H9 (cell line): ENCODE data around the gene NKIRAS1. TPM values are rescaled to one million over a fixed set of nuclear protein-coding genes. Genes with fewer than 3 reads are reported as not detected.

Experiments used
- DNase-seq: peaks from one replicate; pipeline ENCODE4 v3.0.0-alpha.2; 2017
- H2AFZ ChIP-seq: one replicate; pipeline ENCODE4 v1.6.1; 2013; ENCODE audit warnings: mild to moderate bottlenecking, low read length, control low read depth, moderate library complexity
- H2AK5ac ChIP-seq: 2 replicates; pipeline ENCODE4 v1.6.1; 2013; ENCODE audit warnings: low read length, control low read depth, mixed read lengths; ENCODE audit not compliant: insufficient read length
- H2BK120ac ChIP-seq: one replicate; pipeline ENCODE4 v1.6.1; 2013; ENCODE audit warnings: low read depth, mild to moderate bottlenecking, low read length, control low read depth, inconsistent platforms; ENCODE audit not compliant: poor library complexity, severe bottlenecking
- H2BK12ac ChIP-seq: 2 replicates; pipeline ENCODE4 v1.6.1; 2013; ENCODE audit warnings: low read length, control low read depth, mixed read lengths, low read depth; ENCODE audit not compliant: insufficient read length
- H2BK15ac ChIP-seq: 2 replicates; pipeline ENCODE4 v1.6.1; 2013; ENCODE audit warnings: low read depth, low read length, control low read depth
- H2BK20ac ChIP-seq: one replicate; pipeline ENCODE4 v1.6.1; 2013; ENCODE audit warnings: low read depth, mild to moderate bottlenecking, low read length, control low read depth, inconsistent platforms; ENCODE audit not compliant: poor library complexity, severe bottlenecking
- H2BK5ac ChIP-seq: 2 replicates; pipeline ENCODE4 v1.6.1; 2013; ENCODE audit warnings: low read length, control low read depth, mixed read lengths; ENCODE audit not compliant: insufficient read length
- H3K14ac ChIP-seq: 2 replicates; pipeline ENCODE4 v1.6.1; 2013; ENCODE audit warnings: low read length, control low read depth; ENCODE audit not compliant: insufficient read depth
- H3K18ac ChIP-seq: 2 replicates; pipeline ENCODE4 v1.6.1; 2013; ENCODE audit warnings: low read depth, mild to moderate bottlenecking, mixed read lengths, low read length, control low read depth; ENCODE audit not compliant: insufficient read length
- H3K23ac ChIP-seq: 2 replicates; pipeline ENCODE4 v1.6.1; 2013; ENCODE audit warnings: low read length, control low read depth, mixed read lengths, low read depth; ENCODE audit not compliant: insufficient read length
- H3K23me2 ChIP-seq: 2 replicates; pipeline ENCODE4 v1.6.1; 2013; ENCODE audit warnings: low read depth, mild to moderate bottlenecking, mixed read lengths, low read length, control low read depth; ENCODE audit not compliant: insufficient read length, poor library complexity, severe bottlenecking
- H3K27ac ChIP-seq: 2 replicates; pipeline ENCODE4 v1.5.1; 2013; ENCODE audit warnings: low read length, control low read depth, mixed read lengths, low read depth; ENCODE audit not compliant: insufficient read length
- H3K27me3 ChIP-seq: 2 replicates; pipeline ENCODE4 v1.6.1; 2013; ENCODE audit warnings: low read length, control low read depth, inconsistent platforms; ENCODE audit not compliant: insufficient read depth
- H3K4ac ChIP-seq: 2 replicates; pipeline ENCODE4 v1.6.1; 2013; ENCODE audit warnings: low read depth, mild to moderate bottlenecking, control low read depth, inconsistent platforms, low read length, moderate library complexity
- H3K4me1 ChIP-seq: 2 replicates; pipeline ENCODE4 v1.6.1; 2013; ENCODE audit warnings: low read length, control low read depth, inconsistent platforms; ENCODE audit not compliant: insufficient read depth
- H3K4me2 ChIP-seq: 2 replicates; pipeline ENCODE4 v1.6.1; 2013; ENCODE audit warnings: low read length, control low read depth, mixed read lengths; ENCODE audit not compliant: insufficient read length, insufficient read depth
- H3K56ac ChIP-seq: 2 replicates; pipeline ENCODE4 v1.6.1; 2013; ENCODE audit warnings: low read depth, mild to moderate bottlenecking, mixed read lengths, low read length, control low read depth; ENCODE audit not compliant: insufficient read length
- H3K79me1 ChIP-seq: 2 replicates; pipeline ENCODE4 v1.6.1; 2013; ENCODE audit warnings: low read depth, mild to moderate bottlenecking, moderate library complexity, low read length, control low read depth, inconsistent platforms; ENCODE audit not compliant: insufficient read depth, poor library complexity, severe bottlenecking
- H3K79me2 ChIP-seq: 2 replicates; pipeline ENCODE4 v1.6.1; 2013; ENCODE audit warnings: low read length, control low read depth, inconsistent platforms; ENCODE audit not compliant: insufficient read depth
- H3K9ac ChIP-seq: 2 replicates; pipeline ENCODE4 v1.6.1; 2013; ENCODE audit warnings: low read length, control low read depth, mixed read lengths; ENCODE audit not compliant: insufficient read length; ENCODE audit errors: extremely low read depth
- H3K9me3 ChIP-seq: one replicate; pipeline ENCODE4 v1.6.1; 2013; ENCODE audit warnings: low read depth, low read length, inconsistent platforms; ENCODE audit not compliant: control insufficient read depth
- H3T11ph ChIP-seq: one replicate; pipeline ENCODE4 v1.6.1; 2013; ENCODE audit warnings: mild to moderate bottlenecking, low read length, control low read depth, inconsistent platforms
- H4K20me1 ChIP-seq: one replicate; pipeline ENCODE4 v1.6.1; 2013; ENCODE audit not compliant: control insufficient read depth, insufficient read length, insufficient read depth
- H4K5ac ChIP-seq: 2 replicates; pipeline ENCODE4 v1.6.1; 2013; ENCODE audit warnings: low read depth, mild to moderate bottlenecking, mixed read lengths, low read length, control low read depth; ENCODE audit not compliant: insufficient read length
- H4K8ac ChIP-seq: replicated peaks from 2 replicates; pipeline ENCODE4 v1.6.1; 2013; ENCODE audit warnings: low read length, control low read depth, mixed read lengths, low read depth; ENCODE audit not compliant: insufficient read length
- H4K91ac ChIP-seq: 2 replicates; pipeline ENCODE4 v1.6.1; 2013; ENCODE audit warnings: low read depth, mild to moderate bottlenecking, moderate library complexity, mixed read lengths, low read length, control low read depth; ENCODE audit not compliant: insufficient read length
- H3K27ac Mint-ChIP-seq, 3 experiments: 2 replicates in 2 of 3; 3 replicates in 1 of 3; pipeline ENCODE4 v1.8.0; 2020 to 2021; ENCODE audit warnings: mixed read lengths in 3 of 3, mild to moderate bottlenecking in 1 of 3, moderate library complexity in 1 of 3
- H3K27me3 Mint-ChIP-seq: 2 replicates; pipeline ENCODE4 v1.8.0; 2021; ENCODE audit warnings: low read depth, mild to moderate bottlenecking, moderate library complexity, mixed read lengths
- H3K36me3 Mint-ChIP-seq, 3 experiments: 2 replicates in 2 of 3; 3 replicates in 1 of 3; pipeline ENCODE4 v1.8.0; 2020 to 2021; ENCODE audit warnings: low read depth in 3 of 3, mixed read lengths in 3 of 3; ENCODE audit not compliant: insufficient read depth in 1 of 3
- H3K4me1 Mint-ChIP-seq, 2 experiments: 2 replicates each; pipeline ENCODE4 v1.8.0; 2020; ENCODE audit warnings: mixed read lengths in 2 of 2
- H3K4me3 Mint-ChIP-seq, 2 experiments: 2 replicates in 1 of 2; 3 replicates in 1 of 2; pipeline ENCODE4 v1.8.0; 2020 to 2021; ENCODE audit warnings: mild to moderate bottlenecking in 2 of 2, mixed read lengths in 2 of 2, moderate library complexity in 1 of 2
- H3K9me3 Mint-ChIP-seq, 2 experiments: 2 replicates in 1 of 2; 3 replicates in 1 of 2; pipeline ENCODE4 v1.8.0; 2020; ENCODE audit warnings: mild to moderate bottlenecking in 2 of 2, mixed read lengths in 2 of 2, moderate library complexity in 1 of 2
- WGBS: extraction: QIAGEN DNeasy Blood & Tissue Kit; methylation state at CpG from one replicate; pipeline ENCODE4 v1.1.7; 2013; ENCODE audit warnings: missing lambda C conversion rate, low lambda C conversion rate, mixed read lengths; ENCODE audit not compliant: insufficient read length; ENCODE audit errors: extremely low coverage; 5-methylcytosine and 5-hydroxymethylcytosine counted together
- total RNA-seq: library from RNA; stranded (reverse); gene quantifications from 2 replicates; pipeline ENCODE4 v1.2.1, GENCODE V29; 2021
- TF ChIP-seq, protein P1 (sequence below): fragments of 200-600 bp; sonication (generic); conservative IDR thresholded peaks from 3 replicates; pipeline ENCODE4 v1.8.0; 2021; ENCODE audit warnings: antibody characterized with exemption, mild to moderate bottlenecking

NKIRAS1 gene
- total RNA-seq, 1 experiment from 2014 or later, result 6.1 TPM

GRCh38 chr3:23932571-23932970, 15.8 kb upstream of the NKIRAS1 start:
- Mint-ChIP-seq H3K27ac (no peak overlapping the region), H3K4me1 (peaks cover 5 to 6% of the 10 kb centered on the region in 2 experiments; a peak in 3 of 4 replicates), H3K27me3 (no peaks in the 10 kb centered on the region; the same call in 1 of the 2 replicates), H3K4me3 (no peak overlapping the region), H3K36me3 (no peaks in the 10 kb centered on the region), H3K9me3 (no peaks in the 10 kb centered on the region)
- no peaks in the 10 kb centered on the region for H3K79me2 ChIP-seq
- no peak overlapping the region for H2BK12ac ChIP-seq
- H3K27ac ChIP-seq, result no peak overlapping the region
- no peak overlapping the region for H2AK5ac ChIP-seq
- H3K9ac ChIP-seq, result no peak overlapping the region
- no peaks in the 10 kb centered on the region for H4K20me1 ChIP-seq
- no peaks in the 10 kb centered on the region for H3K9me3 ChIP-seq
- TF ChIP-seq, protein P1, sequence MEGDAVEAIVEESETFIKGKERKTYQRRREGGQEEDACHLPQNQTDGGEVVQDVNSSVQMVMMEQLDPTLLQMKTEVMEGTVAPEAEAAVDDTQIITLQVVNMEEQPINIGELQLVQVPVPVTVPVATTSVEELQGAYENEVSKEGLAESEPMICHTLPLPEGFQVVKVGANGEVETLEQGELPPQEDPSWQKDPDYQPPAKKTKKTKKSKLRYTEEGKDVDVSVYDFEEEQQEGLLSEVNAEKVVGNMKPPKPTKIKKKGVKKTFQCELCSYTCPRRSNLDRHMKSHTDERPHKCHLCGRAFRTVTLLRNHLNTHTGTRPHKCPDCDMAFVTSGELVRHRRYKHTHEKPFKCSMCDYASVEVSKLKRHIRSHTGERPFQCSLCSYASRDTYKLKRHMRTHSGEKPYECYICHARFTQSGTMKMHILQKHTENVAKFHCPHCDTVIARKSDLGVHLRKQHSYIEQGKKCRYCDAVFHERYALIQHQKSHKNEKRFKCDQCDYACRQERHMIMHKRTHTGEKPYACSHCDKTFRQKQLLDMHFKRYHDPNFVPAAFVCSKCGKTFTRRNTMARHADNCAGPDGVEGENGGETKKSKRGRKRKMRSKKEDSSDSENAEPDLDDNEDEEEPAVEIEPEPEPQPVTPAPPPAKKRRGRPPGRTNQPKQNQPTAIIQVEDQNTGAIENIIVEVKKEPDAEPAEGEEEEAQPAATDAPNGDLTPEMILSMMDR, result no peak
- no peaks in the 10 kb centered on the region for H3K4me1 ChIP-seq
- H3K18ac ChIP-seq, result no peak overlapping the region
- no peak for DNase-seq
- H2AFZ ChIP-seq, result no peak overlapping the region
- H2BK120ac ChIP-seq, result no peak overlapping the region
- no peaks in the 10 kb centered on the region for H3K23me2 ChIP-seq
- no peak overlapping the region for H3K4ac ChIP-seq
- H4K8ac ChIP-seq, result no peak overlapping the region
- no peak overlapping the region for H3K23ac ChIP-seq
- H4K91ac ChIP-seq, result no peak overlapping the region
- H3K27me3 ChIP-seq, result no peaks in the 10 kb centered on the region
- no peak overlapping the region for H2BK15ac ChIP-seq
- no peak overlapping the region for H3K56ac ChIP-seq
- no peak overlapping the region for H2BK5ac ChIP-seq
- no peak overlapping the region for H3T11ph ChIP-seq
- no peak overlapping the region for H3K4me2 ChIP-seq
- no peak overlapping the region for H3K14ac ChIP-seq
- H4K5ac ChIP-seq, result no peak overlapping the region
- no CpG with 5 or more reads among the region's 4 CpGs for WGBS
- H2BK20ac ChIP-seq, result no peak overlapping the region
- no peaks in the 10 kb centered on the region for H3K79me1 ChIP-seq
